HG02885 (cell line): ENCODE results near the gene BAD.

Experiments
- ATAC-seq: cut with Tn5 transposase; IDR thresholded peaks from one replicate; pipeline ENCODE4 v1.9.1; 2021; ENCODE audit warnings: mild to moderate bottlenecking; ENCODE audit not compliant: unreplicated experiment, poor library complexity

The BAD gene

DNA sequence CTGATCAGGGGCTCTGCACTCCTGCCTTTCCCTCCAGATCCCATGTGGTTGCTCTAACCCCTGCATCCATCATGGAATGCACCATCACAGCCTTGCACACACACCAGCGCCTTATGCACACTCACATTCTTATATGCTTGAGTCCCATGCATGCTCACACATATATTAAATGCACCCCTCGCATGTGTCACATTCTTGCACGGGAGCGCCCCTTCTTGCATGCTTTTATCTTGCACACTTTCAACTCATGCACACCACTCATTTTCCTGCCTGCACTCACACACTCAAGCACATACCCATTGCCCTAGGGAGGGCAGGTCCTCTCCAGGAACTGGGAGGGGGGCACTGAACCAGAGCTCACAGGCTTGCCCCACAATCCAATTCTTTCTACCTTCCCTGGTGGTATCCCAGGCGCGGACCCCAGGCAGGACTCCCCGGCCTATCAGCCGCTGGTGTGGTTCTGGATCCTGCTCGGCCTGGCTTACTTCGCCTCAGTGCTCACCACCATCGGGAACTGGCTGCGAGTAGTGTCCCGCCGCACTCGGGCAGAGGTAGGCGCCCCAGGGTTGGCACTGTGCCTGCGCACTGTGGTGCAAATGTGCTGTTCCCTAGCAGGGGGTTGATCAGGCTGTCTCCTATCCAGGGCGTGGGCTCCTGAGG is 13.4 kb upstream of the BAD start:
- ATAC-seq = no peak

DNA sequence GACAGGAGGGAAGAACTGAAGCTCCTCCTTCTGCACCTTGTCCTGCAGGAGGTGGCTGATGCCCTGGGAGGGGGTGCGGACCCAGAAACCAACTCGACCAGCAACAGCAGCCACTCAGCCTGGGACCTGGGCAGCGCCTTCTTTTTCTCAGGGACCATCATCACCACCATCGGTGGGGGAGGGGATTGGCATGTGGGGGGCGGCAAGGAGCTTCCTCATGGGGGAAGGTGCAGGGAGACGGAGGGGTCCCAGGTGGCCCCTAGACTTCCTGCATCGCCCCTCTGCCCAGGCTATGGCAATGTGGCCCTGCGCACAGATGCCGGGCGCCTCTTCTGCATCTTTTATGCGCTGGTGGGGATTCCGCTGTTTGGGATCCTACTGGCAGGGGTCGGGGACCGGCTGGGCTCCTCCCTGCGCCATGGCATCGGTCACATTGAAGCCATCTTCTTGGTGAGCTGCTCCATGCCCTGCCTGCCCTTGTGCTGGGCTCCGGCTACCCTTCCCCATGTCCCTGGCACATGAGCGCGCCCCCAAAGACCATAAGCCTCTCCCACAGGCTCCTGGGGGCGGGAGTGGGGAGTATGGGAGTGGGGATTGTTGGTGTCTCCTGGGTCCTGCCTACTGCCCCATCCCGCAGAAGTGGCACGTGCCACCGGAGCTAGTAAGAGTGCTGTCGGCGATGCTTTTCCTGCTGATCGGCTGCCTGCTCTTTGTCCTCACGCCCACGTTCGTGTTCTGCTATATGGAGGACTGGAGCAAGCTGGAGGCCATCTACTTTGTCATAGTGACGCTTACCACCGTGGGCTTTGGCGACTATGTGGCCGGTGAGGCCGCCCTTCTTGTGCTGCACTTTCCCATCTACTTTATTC is 12.6 kb upstream of the BAD start:
- no peak for ATAC-seq

DNA sequence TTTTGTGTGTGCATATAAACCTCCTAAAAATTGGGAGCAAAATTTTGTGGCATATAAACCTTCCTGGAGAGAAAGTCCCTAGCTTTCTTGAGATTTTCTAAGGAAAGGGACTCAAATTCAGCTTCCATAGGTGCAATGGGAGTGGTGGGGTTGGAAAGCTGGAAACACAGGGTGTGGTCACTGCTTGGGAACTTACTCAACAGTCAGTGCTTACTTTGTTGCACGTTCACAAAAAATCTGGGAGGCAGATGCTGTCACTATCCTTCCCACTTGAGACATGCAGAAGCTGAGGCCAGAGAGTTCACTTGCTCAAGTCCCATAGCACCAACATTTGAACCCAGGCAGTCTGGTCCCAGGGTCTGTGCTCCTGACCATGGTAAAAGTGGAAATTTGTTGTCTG is 11.8 kb upstream of the BAD start:
- no peak for ATAC-seq

GRCh38 chr11:64295760-64296159 is 11.3 kb upstream of the BAD start:
- ATAC-seq = no peak

- ATAC-seq = no peak
These were observed 10.3 kb upstream of the BAD start for GRCh38 chr11:64294774-64295173.

GRCh38 chr11:64292460-64293254 is 8.2 kb upstream of the BAD start:
- no peak for ATAC-seq

DNA sequence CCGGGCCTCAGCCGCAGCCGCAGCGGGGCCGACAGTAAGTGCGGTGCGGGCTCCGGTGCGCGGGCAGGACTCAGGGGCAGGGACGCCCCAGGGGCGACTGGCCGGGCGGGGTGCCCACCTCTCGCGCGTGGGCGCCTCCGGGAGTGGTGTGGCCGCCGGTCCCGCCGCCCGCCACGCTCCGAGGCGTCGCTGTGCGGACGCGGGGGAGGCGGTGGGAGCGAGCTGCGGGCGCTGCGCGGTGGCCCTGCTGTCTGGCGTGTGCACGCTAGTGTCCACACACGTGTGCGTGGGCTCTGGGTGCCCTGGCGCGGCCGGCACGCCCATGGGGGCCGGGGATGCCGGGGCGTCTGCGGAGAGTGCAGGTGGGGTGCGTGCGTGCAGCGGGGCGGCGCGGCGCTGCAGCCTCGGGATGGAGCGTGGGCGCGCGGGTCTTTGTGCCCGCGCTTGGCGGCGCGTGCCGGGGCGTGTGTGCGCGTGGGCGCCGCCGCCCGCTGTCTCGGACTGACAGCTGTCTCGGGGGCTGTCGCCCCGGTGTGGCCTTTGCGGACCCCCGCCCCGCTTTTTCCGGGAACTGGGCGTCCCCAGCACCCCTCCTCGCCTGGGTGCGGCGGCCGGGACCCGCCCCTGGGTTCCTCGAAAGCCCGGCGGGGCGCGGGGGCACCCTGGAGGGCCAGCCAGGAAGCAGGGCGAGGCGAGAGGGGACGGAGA is 7.4 kb upstream of the BAD start:
- ATAC-seq = no peak

GRCh38 chr11:64291262-64291751 is 6.8 kb upstream of the BAD start, which contains the start of gene KCNK4:
TSS of gene KCNK4 (plus strand) at chr11:64291302. CDS start at chr11:64293019, 1,717 bp downstream.
- no peak for ATAC-seq

- ATAC-seq = no peak
These were observed 6.1 kb upstream of the BAD start for GRCh38 chr11:64290352-64291261.

GRCh38 chr11:64289002-64289564 is 4.6 kb upstream of the BAD start:
- no peak for ATAC-seq

DNA sequence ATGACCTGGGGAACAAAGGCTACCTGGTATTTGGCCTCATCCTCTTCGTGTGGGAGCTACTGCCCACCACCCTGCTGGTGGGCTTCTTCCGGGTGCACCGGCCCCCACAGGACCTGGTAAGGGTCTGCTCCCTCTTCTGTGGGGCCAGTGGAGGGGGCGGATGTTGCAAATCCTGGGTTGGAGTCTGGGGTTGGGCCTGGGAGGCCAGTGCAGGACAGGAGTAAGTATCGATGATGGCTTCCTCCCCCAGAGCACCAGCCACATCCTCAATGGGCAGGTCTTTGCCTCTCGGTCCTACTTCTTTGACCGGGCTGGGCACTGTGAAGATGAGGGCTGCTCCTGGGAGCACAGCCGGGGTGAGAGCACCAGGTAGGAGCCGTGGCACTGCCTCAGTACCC is 3.9 kb upstream of the BAD start:
- no peak for ATAC-seq

GRCh38 chr11:64287676-64288352 is 3.3 kb upstream of the BAD start:
- no peak for ATAC-seq

DNA sequence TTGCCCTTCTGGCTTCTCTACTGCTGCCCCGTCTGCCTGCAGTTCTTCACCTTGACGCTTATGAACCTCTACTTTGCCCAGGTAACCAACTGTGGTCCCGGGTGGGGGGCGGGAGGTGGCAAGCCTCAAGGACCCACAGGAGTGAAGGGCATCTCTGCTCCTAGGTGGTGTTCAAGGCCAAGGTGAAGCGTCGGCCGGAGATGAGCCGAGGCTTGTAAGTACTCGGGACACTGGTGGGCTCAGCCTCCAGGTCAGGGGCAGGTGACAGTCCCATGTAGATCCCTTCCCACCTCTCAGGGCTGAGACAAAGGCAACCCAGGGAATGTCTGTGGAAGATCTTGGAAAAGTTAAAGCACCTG is 2.3 kb upstream of the BAD start:
- no peak for ATAC-seq

DNA sequence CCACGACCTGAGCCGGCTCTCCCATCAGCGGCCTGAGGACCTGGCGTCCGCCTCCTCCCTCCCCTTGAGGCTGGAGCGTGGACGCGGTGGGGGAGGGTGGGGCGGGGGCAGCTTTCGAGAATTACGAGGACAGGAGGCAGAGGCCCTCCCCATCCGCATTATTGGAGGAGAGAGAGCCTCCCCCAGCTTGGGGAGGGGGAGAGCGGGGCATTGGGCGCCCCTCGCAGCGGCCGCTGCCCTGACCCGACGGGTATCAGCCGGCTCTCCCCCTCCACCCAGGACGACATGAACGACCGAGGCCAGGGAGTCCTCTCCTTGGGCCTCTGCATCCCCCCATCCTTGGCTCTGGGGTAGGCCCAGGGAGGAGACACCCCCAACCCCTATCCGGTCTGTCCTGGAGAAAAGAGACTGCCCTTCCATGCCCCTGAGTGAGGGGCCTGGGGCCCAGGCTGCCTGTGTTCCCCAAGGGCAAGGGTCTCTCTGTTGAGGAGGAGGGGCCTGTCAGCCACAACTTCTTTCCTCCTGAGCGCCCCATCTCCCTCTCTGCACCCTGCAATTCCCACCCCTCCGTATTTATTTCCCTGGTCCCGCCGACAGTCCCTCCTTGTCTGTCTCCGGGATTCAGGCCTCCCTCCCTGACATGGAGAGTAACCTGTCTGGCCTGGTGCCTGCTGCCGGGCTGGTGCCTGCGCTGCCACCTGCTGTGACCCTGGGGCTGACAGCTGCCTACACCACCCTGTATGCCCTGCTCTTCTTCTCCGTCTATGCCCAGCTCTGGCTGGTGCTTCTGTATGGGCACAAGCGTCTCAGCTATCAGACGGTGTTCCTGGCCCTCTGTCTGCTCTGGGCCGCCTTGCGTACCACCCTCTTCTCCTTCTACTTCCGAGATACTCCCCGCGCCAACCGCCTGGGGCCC is 1.7 kb upstream of the BAD start:
- ATAC-seq = no peak

- ATAC-seq = peak; percentile 68
These were observed 758 bp upstream of the BAD start, which contains the start of gene GPR137 for GRCh38 chr11:64284962-64285884. TSS of gene GPR137 (plus strand) at chr11:64285848. CDS start at chr11:64286525, 677 bp downstream.

GRCh38 chr11:64283092-64283491 is 1.4 kb downstream of the BAD start:
- no peak for ATAC-seq
